Nephron (organoid): Measurements from ENCODE around the gene SPATA7.

Experiments
- H3K27ac Mint-ChIP-seq, 3 experiments: 2 replicates each; pipeline ENCODE4 v1.8.0; 2020; ENCODE audit warnings: mixed read lengths in 3 of 3, mild to moderate bottlenecking in 2 of 3, moderate library complexity in 1 of 3
- H3K27me3 Mint-ChIP-seq: 2 replicates; pipeline ENCODE4 v1.8.0; 2021; ENCODE audit warnings: low read depth, mild to moderate bottlenecking, moderate library complexity, mixed read lengths
- H3K36me3 Mint-ChIP-seq: 2 replicates; pipeline ENCODE4 v1.8.0; 2020; ENCODE audit warnings: low read depth, mixed read lengths
- H3K4me1 Mint-ChIP-seq: 2 replicates; pipeline ENCODE4 v1.8.0; 2020; ENCODE audit warnings: mixed read lengths
- H3K4me3 Mint-ChIP-seq, 3 experiments: 2 replicates each; pipeline ENCODE4 v1.8.0; 2020; ENCODE audit warnings: mild to moderate bottlenecking in 3 of 3, mixed read lengths in 3 of 3, moderate library complexity in 2 of 3
- H3K9me3 Mint-ChIP-seq: 2 replicates; pipeline ENCODE4 v1.8.0; 2020; ENCODE audit warnings: mixed read lengths
- CTCF ChIP-seq, 3 experiments: fragments of 200-600 bp; sonication (generic); IDR thresholded peaks; one replicate each; pipeline ENCODE4 v1.5.0; 2021; ENCODE audit warnings: antibody characterized with exemption in 3 of 3; ENCODE audit not compliant: unreplicated experiment in 3 of 3

SPATA7 gene

GRCh38 chr14:88421286-88421685 is 35.8 kb downstream of the SPATA7 start:
- H3K27me3 Mint-ChIP-seq: no peaks in the 10 kb centered on the region
- H3K4me3 Mint-ChIP-seq: no peak overlapping the region
- H3K36me3 Mint-ChIP-seq: peaks cover 55% of the 10 kb centered on the region
- TF ChIP-seq CTCF (IDR thresholded peaks at IDR 0.05; ENCODE audit: unreplicated experiment in 3 of 3): no peak
- peaks cover 17% of the 10 kb centered on the region for H3K9me3 Mint-ChIP-seq
- no peak overlapping the region for H3K27ac Mint-ChIP-seq
- no peaks in the 10 kb centered on the region for H3K4me1 Mint-ChIP-seq

- Mint-ChIP-seq H3K9me3 (peaks cover 17% of the 10 kb centered on the region), H3K4me3 (no peak overlapping the region), H3K4me1 (no peaks in the 10 kb centered on the region), H3K36me3 (peaks cover 51% of the 10 kb centered on the region), H3K27me3 (no peaks in the 10 kb centered on the region), H3K27ac (no peak overlapping the region)
- TF ChIP-seq CTCF (IDR thresholded peaks at IDR 0.05; ENCODE audit: unreplicated experiment in 3 of 3): no peak
These were observed 36.6 kb downstream of the SPATA7 start for GRCh38 chr14:88422047-88422446.

GRCh38 chr14:88422919-88423650 is 37.6 kb downstream of the SPATA7 start:
- Mint-ChIP-seq H3K27ac (no peak overlapping the region), H3K36me3 (peaks cover 41% of the 10 kb centered on the region)

GRCh38 chr14:88424573-88424972 is 39.1 kb downstream of the SPATA7 start:
- peaks cover 26% of the 10 kb centered on the region for H3K36me3 Mint-ChIP-seq
- H3K27me3 Mint-ChIP-seq: no peaks in the 10 kb centered on the region
- no peak overlapping the region for H3K27ac Mint-ChIP-seq
- no peak overlapping the region for H3K4me3 Mint-ChIP-seq
- H3K9me3 Mint-ChIP-seq: peaks cover 5% of the 10 kb centered on the region
- no peaks in the 10 kb centered on the region for H3K4me1 Mint-ChIP-seq
- TF ChIP-seq CTCF (IDR thresholded peaks at IDR 0.05; ENCODE audit: unreplicated experiment in 3 of 3): no peak

More at GRCh38 chr14:88422919-88423650, 37.6 kb downstream of the SPATA7 start:
- no peaks in the 10 kb centered on the region for H3K27me3 Mint-ChIP-seq
- H3K9me3 Mint-ChIP-seq: peaks cover 8% of the 10 kb centered on the region
- no peak for TF ChIP-seq CTCF (IDR thresholded peaks at IDR 0.05; ENCODE audit: unreplicated experiment in 3 of 3)
- no peaks in the 10 kb centered on the region for H3K4me1 Mint-ChIP-seq
- H3K4me3 Mint-ChIP-seq: no peak overlapping the region

- no peaks in the 10 kb centered on the region for H3K27me3 Mint-ChIP-seq
- TF ChIP-seq CTCF (IDR thresholded peaks at IDR 0.05; ENCODE audit: unreplicated experiment in 3 of 3): no peak
- H3K36me3 Mint-ChIP-seq: peaks cover 22% of the 10 kb centered on the region
- no peaks in the 10 kb centered on the region for H3K4me1 Mint-ChIP-seq
- no peak overlapping the region for H3K27ac Mint-ChIP-seq
- H3K4me3 Mint-ChIP-seq: no peak overlapping the region
- H3K9me3 Mint-ChIP-seq: no peaks in the 10 kb centered on the region
These were observed 40.8 kb downstream of the SPATA7 start for GRCh38 chr14:88426271-88426670.

GRCh38 chr14:88430976-88431375 is 45.5 kb downstream of the SPATA7 start:
- Mint-ChIP-seq H3K4me1 (no peaks in the 10 kb centered on the region), H3K4me3 (no peak overlapping the region), H3K9me3 (peaks cover 3% of the 10 kb centered on the region), H3K27me3 (no peaks in the 10 kb centered on the region), H3K36me3 (peaks cover 29% of the 10 kb centered on the region), H3K27ac (no peak overlapping the region)
- no peak for TF ChIP-seq CTCF (IDR thresholded peaks at IDR 0.05; ENCODE audit: unreplicated experiment in 3 of 3)
